HUDEP-2 (cell line): ENCODE results near the gene ROR1.
"Not testable (repeated sequence)": the region's sequence is repeated elsewhere in the genome, so short reads cannot be mapped to it uniquely, and the experiment has no call there.

ENCODE experiments used
- DNase-seq, 76 experiments: peaks; one replicate each; lab custom pipeline; 2025; ENCODE audit not compliant: unreplicated experiment in 76 of 76; lab: John Stamatoyannopoulos, UW

Gene ROR1

GRCh38 chr1:63790989-63791388 is 17.2 kb downstream of the ROR1 start:
- DNase-seq, result no peak

GRCh38 chr1:63792152-63792551 is 18.3 kb downstream of the ROR1 start:
- DNase-seq, result no peak

- DNase-seq, result no peak
Measured at GRCh38 chr1:63793741-63794240, 20.0 kb downstream of the ROR1 start.

GRCh38 chr1:63794354-63794753 is 20.5 kb downstream of the ROR1 start:
- no peak for DNase-seq

GRCh38 chr1:63794939-63795378 is 21.1 kb downstream of the ROR1 start:
- DNase-seq, result no peak

GRCh38 chr1:63795455-63795854 is 21.6 kb downstream of the ROR1 start:
- no peak for DNase-seq

GRCh38 chr1:63797056-63797726 is 23.4 kb downstream of the ROR1 start:
- DNase-seq, result no peak

GRCh38 chr1:63798284-63798683 is 24.5 kb downstream of the ROR1 start:
- no peak for DNase-seq

GRCh38 chr1:63799307-63799706 is 25.5 kb downstream of the ROR1 start:
- DNase-seq, result no peak

- no peak for DNase-seq
Measured at GRCh38 chr1:63799820-63800219, 26.0 kb downstream of the ROR1 start.

GRCh38 chr1:63802109-63802508 is 28.3 kb downstream of the ROR1 start:
- DNase-seq, result no peak

- DNase-seq, result no peak
Measured at GRCh38 chr1:63804829-63805484, 31.1 kb downstream of the ROR1 start.

GRCh38 chr1:63807046-63807445 is 33.2 kb downstream of the ROR1 start:
- DNase-seq, result no peak

GRCh38 chr1:63810936-63811469 is 37.2 kb downstream of the ROR1 start:
- DNase-seq, result no peak

GRCh38 chr1:63812071-63812700 is 38.4 kb downstream of the ROR1 start:
- DNase-seq, result no peak

GRCh38 chr1:63813829-63814277 is 40.0 kb downstream of the ROR1 start:
- DNase-seq, result no peak

- not testable (repeated sequence) for DNase-seq
Measured at GRCh38 chr1:63816217-63816815, 42.5 kb downstream of the ROR1 start.

GRCh38 chr1:63817152-63817667 is 43.4 kb downstream of the ROR1 start:
- peak in 2 of 76 experiments; percentile 0 to 1 for DNase-seq

GRCh38 chr1:63817700-63818099 is 43.9 kb downstream of the ROR1 start:
- DNase-seq, result no peak

GRCh38 chr1:63818567-63819325 is 44.9 kb downstream of the ROR1 start:
- DNase-seq, result no peak
